Dermis microvascular lymphatic vessel endothelial cell (primary cell): ENCODE data around the gene TMPRSS3. TPM values are rescaled to one million over a fixed set of nuclear protein-coding genes. Genes with fewer than 3 reads are reported as not detected.

Experiments used
- DNase-seq, 2 donors: peaks; one replicate each; pipeline versions ENCODE4 v3.0.0 to v3.0.0-alpha.2; 2010; ENCODE audit warnings: low read depth in 2 of 2
- total RNA-seq: library from RNA; depleted of rRNA; stranded (reverse); fragments of >200 nt; gene quantifications from 2 replicates; pipeline ENCODE4 v1.2.1, GENCODE V29; 2014

TMPRSS3 gene
- total RNA-seq, 1 donor from 2014 or later: under 0.01 TPM

DNA sequence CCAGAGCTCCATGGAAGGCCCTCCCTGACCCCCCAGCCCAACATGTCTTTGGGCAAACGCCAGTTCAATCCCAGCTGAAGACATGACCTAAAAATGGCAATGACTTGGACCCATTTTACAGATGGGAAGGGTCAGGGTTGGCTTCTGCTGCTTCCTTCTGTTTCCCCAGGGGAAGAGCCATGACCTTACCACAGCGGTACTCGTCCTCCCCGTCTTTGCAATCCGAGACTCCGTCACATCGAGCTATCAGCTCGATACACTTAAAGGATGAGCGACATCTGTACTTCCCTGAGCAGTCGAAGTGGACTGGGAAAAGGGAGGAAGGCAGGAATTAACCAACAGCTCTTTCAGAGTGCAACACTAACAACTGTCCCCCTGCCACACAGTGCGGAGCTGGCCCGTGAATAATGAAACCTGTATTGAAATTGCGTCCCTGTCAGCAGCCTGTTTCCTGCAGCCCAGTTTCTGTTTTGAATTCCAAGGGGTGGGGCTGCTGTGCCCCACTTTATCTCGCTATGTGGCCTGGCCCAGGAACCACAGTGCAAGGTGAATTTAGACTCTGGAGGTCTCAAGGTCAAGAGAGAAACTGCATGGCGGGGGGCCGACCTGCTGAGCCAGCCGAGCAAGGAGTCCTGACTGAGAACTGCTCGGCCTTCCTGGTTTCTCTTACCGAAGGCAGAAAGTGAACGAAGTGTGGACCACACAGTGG lies 7.0 kb downstream of the TMPRSS3 start:
- DNase-seq: no peak

DNA sequence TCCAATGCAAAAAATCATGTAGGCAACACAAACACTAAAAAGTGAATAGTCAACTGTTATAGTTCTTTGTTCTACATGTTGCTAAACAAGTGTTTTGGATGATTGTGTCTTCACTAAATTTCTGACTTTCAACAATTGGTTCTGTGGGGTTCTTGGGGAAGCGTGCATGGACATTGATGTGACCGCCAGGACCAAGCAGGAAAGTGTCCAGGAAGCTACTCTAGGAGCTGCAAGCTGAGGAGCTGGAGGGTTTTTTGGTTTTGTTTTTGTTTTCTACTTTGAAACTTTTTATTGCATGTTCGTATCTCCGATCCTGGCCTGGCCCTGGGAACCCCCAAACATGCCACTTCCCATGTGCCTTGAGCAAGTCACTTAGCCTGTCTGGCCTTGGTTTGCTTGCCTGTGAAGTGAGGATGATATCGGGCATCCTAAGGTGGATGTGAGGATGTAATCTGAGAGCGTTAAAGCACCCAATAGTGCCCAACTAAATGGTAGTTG lies 8.0 kb downstream of the TMPRSS3 start:
- no peak for DNase-seq

DNA sequence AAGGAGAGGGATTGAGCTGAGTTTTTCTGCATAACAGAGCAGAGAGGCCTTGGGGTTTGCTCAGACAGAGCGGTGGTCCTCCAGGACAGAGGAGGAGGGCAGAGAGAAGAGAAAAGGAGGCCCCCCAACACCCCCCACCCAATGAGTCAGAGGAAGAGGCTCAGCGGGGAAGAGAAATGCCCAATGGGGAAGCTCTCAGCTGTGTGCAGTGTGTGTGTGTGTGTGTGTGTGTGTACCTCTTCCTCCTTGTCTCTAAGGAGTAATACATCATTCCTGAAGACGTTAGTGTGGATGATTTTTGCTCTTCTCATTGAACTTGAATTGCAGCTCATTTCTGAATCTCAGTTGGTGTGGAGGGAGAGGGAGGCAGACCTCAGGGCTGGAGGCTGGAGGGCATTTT lies 8.7 kb downstream of the TMPRSS3 start:
- no peak for DNase-seq

DNA sequence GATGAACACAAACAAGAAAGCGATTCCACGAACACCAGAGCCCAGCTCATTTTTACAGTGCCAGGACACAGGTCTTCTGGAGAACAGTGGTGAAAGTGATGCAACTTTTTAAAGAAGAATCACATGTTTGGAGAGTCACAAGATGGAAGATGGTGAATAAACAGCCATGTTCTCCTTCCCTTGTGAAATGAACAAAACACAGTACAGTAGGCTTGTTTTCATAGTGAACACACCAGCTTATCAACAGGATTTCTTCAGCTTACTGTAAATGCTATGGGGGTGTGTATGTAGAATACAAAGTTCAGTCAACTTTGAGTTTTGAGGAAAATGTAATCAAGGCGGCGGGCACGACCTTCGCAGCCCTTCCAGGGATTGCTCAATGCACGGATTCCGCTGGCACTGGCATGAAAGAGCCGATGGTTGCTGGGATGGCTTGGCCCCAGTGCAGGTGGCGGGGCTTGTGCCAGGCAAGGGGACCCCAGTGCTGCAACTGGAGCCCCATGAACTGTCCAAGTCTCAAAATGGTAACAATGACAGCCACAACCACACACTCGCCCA lies 9.7 kb downstream of the TMPRSS3 start:
- no peak for DNase-seq

DNA sequence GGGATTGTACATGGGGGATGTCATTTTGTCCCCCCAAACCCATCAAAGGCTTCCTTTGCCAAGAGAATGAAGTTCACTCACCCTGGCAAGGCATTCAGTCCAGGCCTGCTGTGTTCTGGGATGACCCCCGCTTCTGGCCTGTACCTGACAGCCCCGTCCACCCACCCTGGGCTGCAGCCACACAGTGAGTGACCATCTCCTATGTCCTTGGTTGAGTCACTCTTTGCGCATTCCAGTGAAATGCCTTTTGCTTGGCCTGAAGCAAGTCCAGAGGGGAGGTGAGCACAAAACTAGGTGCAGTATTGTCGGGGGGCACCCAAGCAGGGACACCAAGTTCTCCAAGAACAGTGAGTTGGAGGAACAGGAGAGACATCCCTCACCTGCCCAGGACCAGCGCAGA lies 10.2 kb downstream of the TMPRSS3 start:
- no peak for DNase-seq

DNA sequence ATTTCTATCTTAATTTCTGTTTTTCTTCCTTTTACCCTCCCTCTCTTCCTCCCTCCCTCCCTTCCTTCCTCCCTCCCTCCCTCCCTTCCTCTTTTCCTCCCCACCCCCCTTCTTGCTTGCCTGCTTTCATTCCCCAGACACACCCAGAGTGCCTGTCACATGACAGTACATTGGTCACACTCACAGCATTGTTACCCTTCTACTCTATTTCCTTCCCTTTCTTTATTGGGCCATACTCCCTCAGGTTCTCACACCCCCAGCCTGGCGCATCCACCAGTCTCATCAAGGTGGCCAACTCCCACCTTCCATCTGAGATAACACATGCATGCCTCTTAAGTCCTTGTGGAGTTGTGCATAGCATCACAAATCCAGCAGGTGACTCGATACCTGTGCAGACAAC lies 10.9 kb downstream of the TMPRSS3 start:
- no peak for DNase-seq

DNA sequence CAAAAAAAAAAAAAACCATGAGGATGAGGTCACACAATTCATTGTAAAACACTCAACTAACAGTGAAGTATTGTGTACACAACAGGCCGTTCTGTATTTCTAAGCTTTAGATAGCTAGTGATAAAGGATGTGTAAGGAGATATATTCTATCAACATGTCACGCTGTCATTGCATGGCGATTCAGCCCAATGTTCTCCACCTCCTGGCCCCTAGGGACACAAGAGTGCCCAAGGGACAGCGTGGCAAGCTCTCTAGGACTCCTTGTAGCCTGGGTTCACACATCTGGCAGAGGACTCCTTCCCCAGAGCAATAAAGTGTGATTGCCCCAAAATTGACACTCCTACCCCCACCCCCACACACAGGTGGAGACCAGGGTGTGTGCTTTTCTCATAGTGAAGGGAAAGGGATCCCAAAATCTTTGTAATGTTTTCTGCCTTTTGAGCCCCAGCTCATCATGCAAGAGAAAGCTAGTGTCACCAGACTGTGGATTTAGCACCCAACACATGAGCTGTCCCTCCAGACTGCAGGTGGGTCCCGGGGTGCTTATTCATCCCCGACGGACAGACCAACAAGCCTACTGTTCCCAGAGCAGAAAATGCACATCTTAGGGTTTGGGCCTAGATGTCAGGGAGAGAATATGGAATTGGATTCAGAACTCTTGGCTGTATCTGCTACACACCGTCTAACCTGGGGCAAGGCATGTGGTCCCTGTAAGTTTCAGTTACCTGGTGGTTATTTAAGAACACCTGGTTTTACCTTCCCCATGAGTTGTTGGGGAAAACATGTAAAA lies 11.5 kb downstream of the TMPRSS3 start:
- no peak for DNase-seq

DNA sequence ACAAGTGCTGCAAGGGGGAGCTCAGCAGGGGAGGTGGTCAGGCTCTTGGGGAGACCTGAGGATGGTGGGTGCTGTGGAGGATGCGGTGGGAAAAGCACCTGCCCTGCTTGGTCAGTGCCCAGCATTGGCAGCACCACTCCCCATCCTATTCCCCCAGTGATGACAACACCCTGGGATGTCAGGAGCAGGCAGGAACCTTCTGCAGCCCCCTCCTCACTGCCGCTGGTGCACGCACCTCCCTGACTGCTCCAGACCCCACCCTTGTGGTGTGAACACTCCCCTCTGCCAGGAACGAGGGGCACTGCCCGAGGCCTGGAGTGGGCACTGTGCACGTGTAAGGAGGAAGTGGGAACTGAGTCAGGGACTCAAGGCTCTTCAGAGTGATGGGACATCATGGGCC lies 12.5 kb downstream of the TMPRSS3 start:
- DNase-seq: no peak

DNA sequence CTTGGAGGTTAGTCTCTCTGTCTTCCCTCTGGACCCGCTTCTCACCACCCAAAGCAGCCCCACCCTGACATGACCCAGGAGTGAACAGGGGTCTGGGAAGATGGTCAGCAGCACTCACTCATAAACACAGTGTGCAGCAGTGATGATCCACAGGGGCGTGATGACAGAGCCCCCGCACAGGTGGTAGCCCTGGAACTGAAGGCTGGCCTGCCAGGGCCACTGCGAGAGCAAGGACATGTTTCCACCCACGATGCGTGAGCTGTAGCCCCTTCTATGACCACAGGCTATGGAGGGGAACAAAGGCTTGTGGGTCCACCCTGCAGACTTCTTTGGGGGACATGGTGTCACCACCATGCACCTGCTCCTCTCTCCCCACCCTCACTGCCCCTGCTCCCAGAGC lies 12.9 kb downstream of the TMPRSS3 start:
- DNase-seq: no peak

DNA sequence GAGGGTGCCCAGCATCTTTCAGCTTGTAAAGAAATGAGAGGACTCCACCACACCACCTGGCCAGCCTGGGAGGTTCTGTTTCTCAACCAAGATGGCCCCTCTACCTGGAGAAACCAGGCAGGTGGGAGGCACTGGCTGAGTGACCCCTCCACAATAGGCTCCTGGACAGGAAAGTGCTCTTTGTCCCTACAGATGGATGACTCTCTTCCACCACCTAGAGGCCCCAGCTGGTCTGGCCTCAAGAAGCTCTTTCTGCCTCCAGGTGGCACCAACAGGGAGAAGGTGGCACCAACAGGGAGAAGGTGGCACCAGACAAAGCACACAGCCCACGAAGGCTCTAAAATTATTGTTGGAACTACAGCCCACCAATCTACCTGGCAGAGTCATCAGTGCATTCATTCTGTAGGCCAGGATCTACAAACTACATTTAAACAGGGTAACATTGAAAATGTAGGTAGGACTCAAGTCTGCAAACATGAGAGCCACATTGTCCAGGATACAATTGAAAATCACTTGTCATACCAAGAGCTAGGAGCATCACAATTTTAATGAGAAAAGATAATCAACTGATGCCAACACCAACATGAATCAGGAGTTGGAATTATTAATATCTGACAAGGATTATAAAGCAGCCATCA lies 14.4 kb downstream of the TMPRSS3 start:
- peak; percentile 55 to 75 for DNase-seq

DNA sequence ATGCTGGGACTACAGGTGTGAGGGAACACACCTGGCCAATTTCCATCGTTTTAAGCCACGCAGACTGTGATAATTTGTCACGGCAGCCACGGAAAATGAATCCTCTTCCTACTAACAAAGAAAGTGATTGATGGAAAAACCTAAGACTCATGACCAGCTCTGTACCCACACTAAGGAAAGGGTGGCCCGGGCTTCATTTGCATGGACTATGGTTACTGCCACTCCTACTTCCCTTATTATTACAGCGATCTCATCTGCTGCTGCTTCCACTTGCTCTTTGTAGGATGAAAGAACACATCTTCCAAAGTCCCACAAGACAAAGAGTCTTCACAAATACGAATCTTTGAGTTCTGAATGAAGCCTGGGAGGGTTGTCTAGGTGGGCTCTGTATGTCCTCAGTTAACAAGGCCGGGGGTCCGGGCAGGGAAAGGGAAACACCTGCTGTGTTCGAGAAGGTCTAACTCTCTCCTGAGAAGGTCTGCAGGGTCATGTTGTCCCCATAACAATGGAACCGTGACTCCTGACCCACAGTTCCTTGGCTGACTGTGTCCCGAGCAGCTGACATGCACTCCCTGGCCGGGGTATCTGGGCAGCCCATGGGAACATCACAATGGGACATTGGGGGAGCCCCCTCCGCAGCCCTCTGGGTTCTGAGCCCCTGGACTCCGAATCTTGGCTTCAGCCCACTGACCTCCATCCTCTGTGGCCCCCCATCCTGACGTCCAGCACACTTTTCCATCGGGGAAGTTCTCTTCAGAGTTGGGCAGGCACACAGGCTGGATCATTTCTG lies 16.2 kb downstream of the TMPRSS3 start:
- DNase-seq: no peak

DNA sequence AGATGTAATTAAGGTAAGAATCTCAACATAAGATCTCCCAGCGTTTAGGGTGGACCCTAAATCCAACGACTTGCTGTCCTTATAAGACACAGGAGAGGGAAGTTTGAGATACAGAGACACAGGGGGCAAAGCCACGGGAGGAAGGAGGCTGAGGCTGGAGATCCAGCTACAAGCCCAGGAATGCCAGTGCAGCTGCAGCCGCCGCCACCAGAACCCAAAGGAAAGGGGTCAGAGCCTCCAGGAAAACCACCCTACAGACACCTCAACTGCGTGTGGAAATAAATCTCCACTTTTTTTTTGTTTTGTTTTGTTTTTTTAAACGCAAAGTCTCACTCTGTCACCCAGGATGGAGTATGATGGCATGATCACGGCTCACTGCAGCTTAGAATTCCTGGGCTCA lies 17.4 kb downstream of the TMPRSS3 start:
- no peak for DNase-seq

DNA sequence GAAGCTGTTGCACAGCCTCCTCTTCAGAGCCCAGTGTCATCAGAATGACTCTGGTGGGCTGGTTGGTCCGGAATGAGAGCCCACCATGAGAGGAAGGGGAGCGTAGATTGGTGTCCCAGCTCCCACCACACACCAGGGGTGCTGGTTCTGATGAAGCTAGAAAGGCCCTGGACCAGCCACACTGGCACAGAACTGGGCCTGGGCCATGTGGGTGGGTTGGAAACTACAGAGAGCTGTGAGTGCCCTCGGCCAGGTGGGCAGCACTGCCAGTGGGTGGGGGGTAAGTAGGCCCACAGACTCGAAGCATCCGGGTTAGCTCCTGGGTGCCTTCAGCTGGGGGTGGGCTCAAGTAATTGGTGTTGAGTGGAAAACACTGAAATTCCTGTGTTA lies 17.9 kb downstream of the TMPRSS3 start:
- DNase-seq: no peak

DNA sequence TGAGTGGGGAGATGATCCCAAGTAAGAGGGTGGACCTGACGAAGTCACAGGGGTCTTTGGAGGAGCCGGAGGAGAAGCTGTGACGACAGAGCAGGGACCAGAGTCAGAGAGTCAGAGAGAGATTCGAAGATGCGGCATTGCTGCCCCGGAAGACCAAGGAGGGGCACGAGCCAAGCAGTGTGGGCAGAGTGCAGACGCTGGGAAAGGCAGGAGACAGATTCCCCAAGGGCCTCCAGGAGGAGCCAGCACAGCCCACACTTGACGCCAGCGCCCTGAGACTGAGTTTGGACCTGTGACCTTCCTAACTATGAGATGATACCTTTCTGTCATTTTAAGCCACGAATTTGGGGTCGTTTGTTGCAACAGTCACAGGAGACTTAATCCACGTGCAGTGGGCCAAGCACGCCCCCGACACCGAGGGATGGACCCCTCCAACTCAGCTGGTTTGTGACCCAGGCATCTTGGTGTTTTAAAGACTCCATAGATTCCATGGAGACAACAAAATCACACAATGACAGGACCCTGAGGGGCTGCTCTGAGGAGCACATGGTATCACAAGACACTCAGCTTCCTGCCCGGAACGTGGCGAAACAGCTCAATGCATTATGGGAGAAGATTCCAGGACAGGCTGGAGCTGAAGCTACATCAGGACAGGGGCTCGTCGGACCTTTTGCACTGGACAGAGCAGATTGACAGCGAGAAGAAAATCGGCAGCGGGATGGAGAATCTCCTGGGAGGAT lies 18.5 kb downstream of the TMPRSS3 start:
- no peak for DNase-seq

DNA sequence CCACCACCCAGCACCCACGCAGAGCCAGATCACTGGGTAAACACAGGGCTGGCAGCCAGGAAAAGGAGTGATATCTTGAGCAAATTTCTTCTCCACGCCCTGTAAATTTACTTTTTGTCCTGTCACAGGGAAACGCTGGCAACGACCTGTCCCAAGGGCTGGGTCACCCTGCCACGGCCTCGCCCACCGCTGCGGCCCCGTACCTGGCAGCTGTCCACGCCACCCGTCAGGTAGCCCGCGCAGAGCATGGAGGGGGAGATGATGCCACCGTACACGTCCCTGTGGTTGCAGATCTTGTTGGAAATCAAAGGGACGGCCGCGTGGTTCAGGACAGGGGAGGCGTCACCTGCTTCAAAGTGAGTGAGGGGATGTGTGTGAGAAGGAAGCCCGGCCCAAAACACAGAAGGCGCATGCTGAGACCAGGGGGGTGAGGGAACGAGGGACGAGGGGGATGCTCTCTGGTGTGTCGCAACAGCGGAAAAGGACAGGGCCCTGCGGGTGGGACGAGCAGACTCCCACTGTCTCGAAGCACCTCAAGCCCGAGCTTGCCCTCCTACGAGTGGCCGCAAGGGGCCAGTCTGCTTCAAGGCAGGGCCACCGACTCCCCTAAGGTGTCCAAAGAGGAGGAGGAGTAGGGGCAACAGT lies 19.4 kb downstream of the TMPRSS3 start:
- DNase-seq: no peak

DNA sequence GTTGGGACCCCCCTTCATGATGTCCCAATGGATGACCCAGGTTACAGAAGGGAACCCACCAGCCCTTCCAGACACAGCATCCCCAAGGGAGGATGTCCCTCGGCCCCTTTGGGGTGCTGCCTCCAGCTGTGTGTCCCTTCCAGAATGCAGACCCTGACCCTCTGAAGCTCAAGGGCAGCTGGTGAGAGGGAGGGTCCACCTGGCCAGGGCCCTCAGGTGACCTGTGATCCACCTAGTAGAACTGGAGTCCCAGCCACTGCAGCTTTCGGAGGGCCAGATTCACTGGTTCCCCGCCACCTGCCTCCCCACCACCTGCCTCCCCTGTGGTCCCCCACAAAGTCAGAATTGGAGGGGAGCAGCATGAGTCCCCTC lies 19.9 kb downstream of the TMPRSS3 start:
- no peak for DNase-seq

DNA sequence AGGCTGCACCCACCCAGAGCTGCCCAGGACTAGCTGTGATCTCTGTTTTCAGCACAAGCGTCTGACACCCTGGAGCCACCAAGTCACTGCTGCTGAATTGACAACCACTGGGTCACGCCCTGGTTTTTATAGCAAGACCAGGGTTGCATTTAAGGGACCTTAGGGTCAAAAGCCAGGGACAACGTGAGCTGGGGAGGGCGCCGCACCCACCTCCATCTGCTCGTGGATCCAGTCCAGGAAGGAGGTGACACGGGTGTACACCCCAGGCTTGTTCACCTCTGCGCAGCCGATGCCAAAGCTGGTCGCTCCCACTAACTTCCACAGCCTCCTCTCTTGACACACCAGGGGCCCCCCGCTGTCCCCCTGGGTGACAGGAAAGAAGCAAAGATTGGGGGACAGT lies 20.3 kb downstream of the TMPRSS3 start:
- DNase-seq: no peak

DNA sequence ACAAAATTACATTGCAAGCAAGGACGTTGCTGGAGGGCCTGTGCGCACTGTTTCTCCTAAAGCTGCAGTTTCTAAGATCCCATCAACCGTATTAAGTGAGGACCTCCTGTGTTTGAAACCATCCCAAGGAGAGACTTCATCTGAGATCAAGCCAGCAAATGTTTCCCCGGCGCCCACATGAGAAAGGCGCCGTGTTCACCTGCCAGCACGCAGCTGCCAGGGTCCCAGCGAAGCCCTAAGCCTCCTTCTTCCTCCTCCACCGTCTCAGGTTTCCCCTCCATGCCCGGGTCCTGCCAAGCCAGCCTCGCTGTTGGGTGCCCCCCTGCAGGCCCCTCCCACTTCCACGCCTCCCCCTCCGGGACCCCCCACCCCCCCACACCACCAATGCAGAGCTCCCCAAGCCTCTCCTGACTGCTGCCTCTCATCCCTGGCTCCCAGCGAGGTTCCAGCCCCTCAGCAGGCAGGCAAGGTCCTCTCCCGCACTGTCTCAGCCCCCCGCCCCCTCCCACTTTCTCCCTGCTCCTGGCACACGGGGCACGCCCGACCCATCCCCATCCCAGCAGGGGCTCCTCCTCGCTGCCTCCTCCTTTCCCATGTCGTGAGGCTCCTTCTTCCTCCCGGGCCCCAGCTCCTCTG lies 20.9 kb downstream of the TMPRSS3 start:
- no peak for DNase-seq

DNA sequence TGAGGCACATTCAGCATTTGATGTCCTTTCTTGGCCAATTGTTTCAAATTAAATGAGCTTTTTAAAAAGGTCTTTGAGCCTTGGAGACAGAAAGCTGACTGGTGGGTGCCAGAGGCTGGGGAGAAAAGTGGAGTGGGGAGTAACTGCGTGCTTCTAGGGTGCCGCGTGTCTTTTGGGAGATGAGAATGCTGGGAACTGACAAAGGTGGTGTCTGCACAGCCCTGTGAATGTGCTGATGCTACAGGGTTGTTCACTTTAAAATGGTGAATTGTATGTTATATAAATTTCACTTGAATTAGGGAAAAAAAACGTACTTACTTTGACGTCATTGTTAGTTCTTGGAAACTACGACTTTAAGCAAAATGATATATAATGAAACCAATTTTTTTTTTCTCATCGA lies 21.4 kb downstream of the TMPRSS3 start:
- DNase-seq: no peak
